ENCODE measurements around the gene C15orf61.

C15orf61 gene

DNA sequence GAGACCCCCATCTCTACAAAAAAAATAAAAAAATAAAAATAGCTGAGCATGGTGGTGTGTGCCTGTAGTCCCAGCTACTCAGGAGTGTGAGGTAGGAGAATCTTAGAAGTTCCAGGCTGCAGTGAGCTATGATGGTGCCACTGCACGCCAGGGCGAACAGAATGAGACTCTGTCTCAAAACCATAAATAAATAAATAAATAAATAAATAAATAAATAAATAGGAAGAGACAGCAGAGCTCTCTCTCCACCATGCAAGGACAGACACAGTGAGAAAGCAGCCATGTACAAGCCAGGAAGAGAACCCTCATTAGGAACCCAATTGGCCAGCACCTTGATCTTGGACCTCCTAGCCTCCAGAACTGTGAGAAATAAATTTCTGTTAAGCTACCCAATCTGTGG, 5.4 kb upstream of the C15orf61 start:
- TF ChIP-seq, protein P1, sequence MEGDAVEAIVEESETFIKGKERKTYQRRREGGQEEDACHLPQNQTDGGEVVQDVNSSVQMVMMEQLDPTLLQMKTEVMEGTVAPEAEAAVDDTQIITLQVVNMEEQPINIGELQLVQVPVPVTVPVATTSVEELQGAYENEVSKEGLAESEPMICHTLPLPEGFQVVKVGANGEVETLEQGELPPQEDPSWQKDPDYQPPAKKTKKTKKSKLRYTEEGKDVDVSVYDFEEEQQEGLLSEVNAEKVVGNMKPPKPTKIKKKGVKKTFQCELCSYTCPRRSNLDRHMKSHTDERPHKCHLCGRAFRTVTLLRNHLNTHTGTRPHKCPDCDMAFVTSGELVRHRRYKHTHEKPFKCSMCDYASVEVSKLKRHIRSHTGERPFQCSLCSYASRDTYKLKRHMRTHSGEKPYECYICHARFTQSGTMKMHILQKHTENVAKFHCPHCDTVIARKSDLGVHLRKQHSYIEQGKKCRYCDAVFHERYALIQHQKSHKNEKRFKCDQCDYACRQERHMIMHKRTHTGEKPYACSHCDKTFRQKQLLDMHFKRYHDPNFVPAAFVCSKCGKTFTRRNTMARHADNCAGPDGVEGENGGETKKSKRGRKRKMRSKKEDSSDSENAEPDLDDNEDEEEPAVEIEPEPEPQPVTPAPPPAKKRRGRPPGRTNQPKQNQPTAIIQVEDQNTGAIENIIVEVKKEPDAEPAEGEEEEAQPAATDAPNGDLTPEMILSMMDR (conservative IDR thresholded peaks at IDR 0.05) = no peak
- no peak overlapping the region for H3K27ac ChIP-seq

DNA sequence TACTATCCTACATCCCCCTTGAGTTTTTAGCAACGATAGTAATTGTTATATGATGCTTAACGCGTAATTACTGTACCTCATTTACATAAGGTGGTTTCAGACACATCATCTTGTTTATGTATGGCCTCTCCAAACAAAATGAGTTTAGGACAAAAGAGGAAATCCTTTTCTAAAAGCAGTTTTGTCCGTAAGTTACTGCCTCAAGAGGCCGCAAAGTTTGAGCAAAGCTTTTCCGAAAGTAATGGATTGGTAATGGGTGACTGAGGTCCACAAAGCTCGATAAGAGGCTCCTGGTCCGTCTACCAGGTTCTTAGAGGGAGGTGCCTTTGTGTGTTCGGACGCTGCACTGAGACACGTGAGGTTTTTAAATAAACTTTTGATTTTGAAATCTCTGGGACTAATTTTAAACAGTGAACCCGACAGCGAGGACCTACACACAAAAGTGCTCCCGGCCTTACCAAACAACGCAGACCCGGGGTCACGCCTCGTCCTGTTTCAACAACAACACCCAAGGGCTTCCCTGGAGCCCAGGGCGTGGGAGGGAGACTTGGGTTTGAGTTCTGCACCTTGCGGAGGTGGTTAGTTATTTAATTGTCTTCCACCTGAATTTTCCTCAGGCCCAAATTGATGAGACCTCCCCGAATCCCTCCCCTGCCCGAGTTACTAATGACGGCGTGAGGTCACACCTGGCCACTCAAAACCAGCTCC, 456 bp upstream of the C15orf61 start:
- H3K27ac ChIP-seq = peak overlapping the region; percentile 100
- TF ChIP-seq, protein P1 (conservative IDR thresholded peaks at IDR 0.05) = no peak

DNA sequence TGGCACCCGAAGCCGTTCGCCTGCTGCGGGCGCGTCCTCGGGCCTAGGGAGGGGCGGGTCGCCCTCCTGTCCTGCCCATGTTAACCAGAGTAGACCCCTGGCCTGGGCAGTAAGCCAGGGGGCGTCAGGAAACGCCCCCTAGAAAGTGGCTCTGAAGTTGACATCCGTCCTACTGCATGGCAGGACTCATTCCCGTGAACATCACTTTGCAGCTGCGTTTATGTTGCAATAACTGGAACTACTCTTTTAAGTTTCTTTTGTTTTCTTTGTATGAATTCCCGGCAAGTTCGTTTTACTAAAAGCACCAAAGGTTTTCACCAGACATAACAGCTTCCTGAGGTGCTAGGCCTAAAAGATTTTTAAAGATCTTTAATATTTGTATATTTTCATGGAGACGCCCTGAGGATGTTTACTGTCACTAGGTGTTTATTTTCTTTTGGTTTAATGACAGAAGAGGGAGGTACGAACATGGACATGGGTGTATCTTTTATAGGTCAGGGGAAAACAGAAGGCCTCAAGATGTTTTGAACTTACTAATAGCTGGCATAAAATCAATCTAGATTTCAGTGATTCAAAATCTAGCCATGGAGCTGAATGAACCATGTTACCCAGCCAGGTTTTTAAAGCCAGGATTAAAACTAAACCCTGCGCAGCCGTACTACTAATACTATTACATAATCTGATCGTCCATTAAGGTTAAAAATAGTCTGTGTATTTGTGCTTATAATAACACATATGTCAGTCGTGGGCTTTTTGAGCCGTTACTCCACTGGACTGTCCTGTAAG, 1.0 kb downstream of the C15orf61 start:
- TF ChIP-seq, protein P1 (conservative IDR thresholded peaks at IDR 0.05) = no peak
- peak overlapping the region; percentile 100 for H3K27ac ChIP-seq

DNA sequence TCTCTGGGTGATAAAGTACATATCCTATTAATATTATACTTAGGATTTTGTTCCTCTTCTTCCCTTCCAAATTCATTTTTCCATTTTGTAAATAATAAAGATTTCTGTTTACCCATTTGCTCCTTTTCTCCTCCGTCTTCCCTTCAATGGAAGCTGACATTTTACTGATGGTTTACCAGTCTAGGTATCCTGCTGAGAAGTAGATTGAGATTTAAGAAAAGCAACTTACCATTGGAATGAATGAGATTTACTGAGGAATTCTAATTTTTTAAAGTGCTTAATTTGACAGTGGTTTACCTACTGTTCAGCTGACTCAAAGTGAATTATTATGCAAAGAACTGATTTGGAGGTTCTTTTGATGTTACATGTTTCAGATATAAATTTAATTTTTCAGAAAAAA, 2.4 kb downstream of the C15orf61 start:
- TF ChIP-seq, protein P1 (conservative IDR thresholded peaks at IDR 0.05) = no peak
- H3K27ac ChIP-seq = peak overlapping the region; percentile 100

DNA sequence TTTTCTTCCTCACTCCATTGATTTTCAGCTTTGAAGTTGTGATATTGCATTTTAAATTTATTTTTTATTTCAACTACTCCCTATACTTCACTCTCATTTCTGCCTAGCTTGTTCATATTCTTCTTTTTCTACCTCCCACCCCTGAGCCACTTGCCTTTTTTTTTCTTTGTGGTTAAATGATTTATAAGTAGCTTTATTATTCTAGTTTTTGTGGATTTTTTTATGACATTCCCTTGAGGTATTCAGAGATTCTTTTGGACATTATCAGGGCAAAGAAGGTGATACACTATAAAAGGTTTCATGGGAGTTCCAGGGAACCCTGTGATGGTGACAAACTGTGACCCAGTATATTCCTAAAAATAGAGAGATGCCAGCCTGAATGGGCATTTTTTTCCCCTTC, 3.3 kb downstream of the C15orf61 start:
- TF ChIP-seq, protein P1 (conservative IDR thresholded peaks at IDR 0.05) = no peak
- peak overlapping the region; percentile 100 for H3K27ac ChIP-seq

DNA sequence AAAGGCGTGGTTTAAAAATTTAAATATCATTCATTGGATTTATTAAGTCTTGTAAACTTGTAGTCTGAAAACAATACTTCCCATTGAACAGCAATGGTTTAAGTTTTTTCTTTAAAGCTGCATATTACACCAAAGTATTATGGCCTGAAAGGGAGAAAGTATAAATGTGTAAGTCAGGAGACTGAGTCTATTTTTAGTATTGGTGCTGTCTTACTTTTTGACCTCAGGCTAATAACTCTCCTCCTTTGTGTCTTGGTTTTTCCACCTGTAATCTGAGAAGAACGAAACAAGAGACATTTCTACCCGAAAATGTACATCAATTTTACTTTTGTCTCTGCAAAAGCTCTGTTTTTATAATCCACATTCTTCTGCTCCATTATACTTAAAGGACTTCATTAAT, 7.6 kb downstream of the C15orf61 start:
- H3K27ac ChIP-seq = no peak overlapping the region
- TF ChIP-seq, protein P1 (conservative IDR thresholded peaks at IDR 0.05) = no peak

DNA sequence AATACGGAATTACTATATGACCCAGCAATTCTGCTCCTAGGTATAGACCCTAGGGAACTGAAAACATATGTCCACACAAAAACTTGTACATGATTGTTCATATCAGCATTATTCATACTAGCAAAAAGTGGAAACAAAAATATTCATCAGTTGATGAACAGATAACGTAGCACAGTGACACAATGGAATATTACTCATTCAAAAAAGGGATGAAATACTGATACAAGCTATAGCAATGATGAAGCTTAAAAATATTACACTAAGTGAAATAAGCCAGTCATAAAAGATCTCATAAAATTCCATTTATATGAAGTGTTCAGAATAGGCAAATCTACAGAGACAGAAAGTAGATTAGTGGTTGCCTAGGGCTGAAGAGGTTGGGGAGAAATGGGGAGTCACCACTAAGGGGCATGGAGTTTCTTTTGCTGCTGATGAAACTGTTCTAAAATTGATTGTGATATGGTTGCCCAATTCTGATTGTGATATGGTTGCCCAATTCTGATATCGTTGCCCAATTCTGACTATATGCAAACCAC, 10.5 kb downstream of the C15orf61 start:
- TF ChIP-seq, protein P1 (conservative IDR thresholded peaks at IDR 0.05) = no peak
- H3K27ac ChIP-seq = no peak overlapping the region
